HCT116 (cell line): Measurements from ENCODE around the gene GRM8. TPM values are rescaled to one million over a fixed set of nuclear protein-coding genes. Genes with fewer than 3 reads are reported as not detected.

Source experiments
- ATAC-seq: fragments of 200-7000 bp; cut with Tn5 transposase; 2 replicates; pipeline ENCODE4 v1.9.1; 2020; ENCODE audit warnings: mild to moderate bottlenecking, moderate library complexity
- BruUV-seq: library from RNA; stranded (reverse); fragments of 400-500 nt; replicated peaks from 2 replicates; lab custom pipeline; 2021; lab: Mats Ljungman, UMichigan
- CTCF ChIA-PET: fragments of 300-600 bp; sonication (Branson Sonifier 250); formaldehyde crosslinking; loops from one replicate; lab custom pipeline; 2021; ENCODE audit warnings: antibody characterized with exemption; lab: Charles Lee
- POLR2A ChIA-PET: fragments of 300-600, 350-600 bp; sonication (Branson Sonifier 250); formaldehyde crosslinking; loops from one replicate; lab custom pipeline; 2021; ENCODE audit warnings: antibody characterized with exemption; lab: Charles Lee
- RAD21 ChIA-PET, 2 experiments: fragments of 300-600 bp; sonication (Branson Sonifier 250); formaldehyde crosslinking; loops; one replicate each; lab custom pipeline; 2023; ENCODE audit warnings: low total read pairs in 2 of 2; ENCODE audit not compliant: uncharacterized antibody in 2 of 2, unreplicated experiment in 2 of 2, low non-redundant PET in 1 of 2; lab: Charles Lee
- DNase-seq: peaks from one replicate; pipeline ENCODE4 v3.0.0-alpha.2; 2010; ENCODE audit warnings: low read depth, low spot score
- H2AFZ ChIP-seq: fragments of 200-600 bp; shearing (Covaris generic), sonication (generic); 2 replicates; pipeline ENCODE4 v1.6.1; 2017; ENCODE audit warnings: low read depth, mixed run types, mixed read lengths, antibody characterized with exemption, low read length; ENCODE audit not compliant: poor library complexity, severe bottlenecking
- H3K27ac ChIP-seq: 2 replicates; pipeline ENCODE4 v1.5.1; 2012; ENCODE audit warnings: low read depth, low read length
- H3K27me3 ChIP-seq: fragments of 200-600 bp; sonication (generic); 2 replicates; pipeline ENCODE4 v1.6.1; 2016; ENCODE audit warnings: mixed run types, low read length, mixed read lengths; ENCODE audit not compliant: insufficient read depth
- H3K36me3 ChIP-seq, 2 experiments: fragments of 200-500 bp in 1 of 2; fragments of 200-600 bp in 1 of 2; sonication (Bioruptor generic) in 1 of 2; sonication (generic) in 1 of 2; 2 replicates each; pipeline versions ENCODE4 v1.5.1 to v1.6.1; 2014 to 2016; ENCODE audit warnings: low read length in 2 of 2, inconsistent platforms in 1 of 2, mixed read lengths in 1 of 2, mixed run types in 1 of 2; ENCODE audit not compliant: insufficient read depth in 2 of 2, control insufficient read depth in 1 of 2
- H3K4me1 ChIP-seq, 2 experiments: fragments of 200-600 bp in 1 of 2; sonication (generic) in 1 of 2; 2 replicates each; pipeline versions ENCODE4 v1.5.1 to v1.6.1; 2012 to 2017; ENCODE audit warnings: low read length in 2 of 2, inconsistent platforms in 1 of 2, mild to moderate bottlenecking in 1 of 2, mixed read lengths in 1 of 2, mixed run types in 1 of 2, moderate library complexity in 1 of 2; ENCODE audit not compliant: insufficient read depth in 2 of 2, control insufficient read depth in 1 of 2
- H3K4me2 ChIP-seq: fragments of 200-600 bp; sonication (generic); 2 replicates; pipeline ENCODE4 v1.6.1; 2017; ENCODE audit warnings: mixed run types, low read length, mixed read lengths
- H3K4me3 ChIP-seq, 2 experiments: fragments of 200-600 bp in 1 of 2; sonication (generic) in 1 of 2; replicated peaks in 1 of 2; 2 replicates each; pipeline ENCODE4 v1.5.1; 2011 to 2016; ENCODE audit warnings: low read length in 2 of 2, control low read depth in 1 of 2, low read depth in 1 of 2, mild to moderate bottlenecking in 1 of 2, mixed read lengths in 1 of 2, mixed run types in 1 of 2
- H3K79me2 ChIP-seq: fragments of 200-600 bp; sonication (generic); 2 replicates; pipeline ENCODE4 v1.6.1; 2017; ENCODE audit warnings: mild to moderate bottlenecking, mixed run types, low read length, moderate library complexity, mixed read lengths; ENCODE audit not compliant: insufficient read depth
- H3K9ac ChIP-seq: fragments of 200-600 bp; sonication (generic); 2 replicates; pipeline ENCODE4 v1.6.1; 2016; ENCODE audit warnings: low read length, mixed read lengths
- H3K9me2 ChIP-seq: fragments of 200-600 bp; sonication (generic), shearing (Covaris generic); 2 replicates; pipeline ENCODE4 v1.6.1; 2017; ENCODE audit warnings: mixed run types, mild to moderate bottlenecking, moderate library complexity; ENCODE audit not compliant: insufficient read depth
- H3K9me3 ChIP-seq, 2 experiments: fragments of 200-500 bp in 1 of 2; fragments of 200-600 bp in 1 of 2; sonication (Bioruptor generic) in 1 of 2; sonication (generic) in 1 of 2; 2 replicates each; pipeline ENCODE4 v1.6.1; 2014 to 2017; ENCODE audit warnings: low read length in 2 of 2, mixed read lengths in 2 of 2, inconsistent platforms in 1 of 2, low read depth in 1 of 2, mild to moderate bottlenecking in 1 of 2, mixed run types in 1 of 2, moderate library complexity in 1 of 2; ENCODE audit not compliant: control insufficient read depth in 1 of 2, insufficient read depth in 1 of 2
- H4K20me1 ChIP-seq: fragments of 200-600 bp; sonication (generic), shearing (Covaris generic); 2 replicates; pipeline ENCODE4 v1.6.1; 2017; ENCODE audit warnings: mixed run types, mild to moderate bottlenecking, moderate library complexity; ENCODE audit not compliant: insufficient read depth
- CBX3 ChIP-seq: IDR thresholded peaks from 2 replicates; pipeline ENCODE4 v1.6.1; 2012; ENCODE audit warnings: low read depth
- CEBPB ChIP-seq: IDR thresholded peaks from 2 replicates; pipeline ENCODE4 v1.6.1; 2012; ENCODE audit warnings: low read depth
- ELF1 ChIP-seq: IDR thresholded peaks from 2 replicates; pipeline ENCODE4 v1.6.1; 2012; ENCODE audit warnings: low read depth, borderline replicate concordance
- EZH2 ChIP-seq: fragments of 200-600 bp; sonication (generic); IDR thresholded peaks from 2 replicates; pipeline ENCODE4 v1.6.1; 2017; ENCODE audit warnings: antibody characterized with exemption, mixed run types
- EZH2phosphoT487 ChIP-seq: fragments of 200-600 bp; IDR thresholded peaks from 2 replicates; pipeline ENCODE4 v1.6.1; 2018; ENCODE audit warnings: antibody characterized with exemption, borderline replicate concordance
- JUND ChIP-seq: IDR thresholded peaks from 2 replicates; pipeline ENCODE4 v1.6.1; 2012
- POLR2A ChIP-seq: IDR thresholded peaks from 2 replicates; pipeline ENCODE4 v1.7.0; 2011; ENCODE audit warnings: borderline replicate concordance; ENCODE audit not compliant: insufficient read depth, insufficient read length; ENCODE audit errors: extremely low read depth
- POLR2AphosphoS5 ChIP-seq: IDR thresholded peaks from 2 replicates; pipeline ENCODE4 v1.6.1; 2011; ENCODE audit warnings: mild to moderate bottlenecking, low read depth, low read length, moderate library complexity
- RAD21 ChIP-seq: IDR thresholded peaks from 2 replicates; pipeline ENCODE4 v1.6.1; 2012; ENCODE audit warnings: low read depth, mild to moderate bottlenecking
- SIN3A ChIP-seq: IDR thresholded peaks from 2 replicates; pipeline ENCODE4 v1.6.1; 2012; ENCODE audit warnings: low read depth
- SP1 ChIP-seq: IDR thresholded peaks from 2 replicates; pipeline ENCODE4 v1.6.1; 2012; ENCODE audit warnings: low read depth
- SRF ChIP-seq: IDR thresholded peaks from 2 replicates; pipeline ENCODE4 v1.6.1; 2012; ENCODE audit warnings: low read depth
- TCF7L2 ChIP-seq: IDR thresholded peaks from 2 replicates; pipeline ENCODE4 v1.7.0; 2011; ENCODE audit warnings: borderline replicate concordance, inconsistent platforms; ENCODE audit not compliant: insufficient read depth, insufficient read length; ENCODE audit errors: extremely low read depth
- YY1 ChIP-seq: IDR thresholded peaks from 2 replicates; pipeline ENCODE4 v1.6.1; 2011; ENCODE audit warnings: low read length, low read depth, moderate library complexity, mild to moderate bottlenecking; ENCODE audit not compliant: insufficient replicate concordance; ENCODE audit errors: extremely low read depth
- ZFX ChIP-seq: fragments of 450-650 bp; IDR thresholded peaks from 2 replicates; pipeline ENCODE4 v1.6.1; 2017
- ZNF274 ChIP-seq: fragments of 200-500 bp; sonication (Bioruptor generic); IDR thresholded peaks from 2 replicates; pipeline ENCODE4 v1.6.1; 2014; ENCODE audit warnings: mild to moderate bottlenecking, low read depth, low read length, inconsistent platforms
- intact Hi-C: fragments of 100-400 bp; cut with micrococcal nuclease; formaldehyde crosslinking; loops from 2 replicates; pipeline ENCODE4 v1.10.0; 2022
- total RNA-seq: library from RNA; stranded (reverse); gene quantifications from one replicate; pipeline ENCODE4 v1.2.1, GENCODE V29; 2021; ENCODE audit not compliant: unreplicated experiment
- TF ChIP-seq, protein P1 (sequence below): IDR thresholded peaks from 2 replicates; pipeline ENCODE4 v1.6.1; 2011; ENCODE audit warnings: mild to moderate bottlenecking, low read length, moderate library complexity; ENCODE audit not compliant: insufficient replicate concordance; ENCODE audit errors: extremely low read depth
- TF ChIP-seq, protein P2 (sequence below): IDR thresholded peaks from 2 replicates; pipeline ENCODE4 v1.6.1; 2012

GRM8 gene
- total RNA-seq, 1 experiment from 2014 or later, result 0.05 TPM

DNA sequence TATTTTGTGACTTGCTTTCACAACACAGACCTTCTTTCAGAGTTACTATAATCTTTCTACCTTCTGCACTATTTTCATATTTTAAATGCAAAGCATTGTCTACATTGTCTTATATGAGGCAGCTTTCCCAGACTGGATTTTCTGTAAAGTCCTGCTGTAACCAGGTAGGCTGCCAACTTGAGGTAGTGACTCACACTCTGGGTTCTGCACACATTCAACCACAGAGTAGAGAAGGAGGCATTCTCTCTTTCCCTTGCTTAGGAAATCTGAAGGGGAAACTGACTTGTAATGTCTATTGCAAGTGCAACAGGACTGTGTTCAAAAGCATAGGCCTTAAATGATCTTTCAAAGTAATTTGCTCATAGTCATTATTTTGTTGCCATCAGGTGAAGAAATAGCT lies 461.4 kb downstream of the GRM8 start:
- POLR2A ChIA-PET, result no interaction called here
- intact Hi-C loops, result no loop called here
- Histone ChIP-seq H3K9ac (no peak overlapping the region), H4K20me1 (no peaks in the 10 kb centered on the region), H2AFZ (no peak overlapping the region), H3K36me3 (no peaks in the 10 kb centered on the region), H3K79me2 (no peaks in the 10 kb centered on the region), H3K4me2 (no peak overlapping the region), H3K9me2 (no peaks in the 10 kb centered on the region), H3K4me3 (no peak overlapping the region), H3K4me1 (no peaks in the 10 kb centered on the region), H3K27me3 (no peaks in the 10 kb centered on the region), H3K27ac (no peak overlapping the region), H3K9me3 (no peaks in the 10 kb centered on the region)
- RAD21 ChIA-PET, result no interaction called here
- ATAC-seq (no peak), DNase-seq (no peak)
- CTCF ChIA-PET, result no interaction called here
- BruUV-seq, result no TSS peak
- TF ChIP-seq JUND (no peak), EZH2phosphoT487 (no peak), SP1 (no peak), CBX3 (no peak), ZFX (no peak), ELF1 (no peak), EZH2 (no peak), POLR2AphosphoS5 (no peak), POLR2A (no peak), TCF7L2 (no peak), CEBPB (no peak), RAD21 (no peak), SIN3A (no peak), SRF (no peak), YY1 (no peak), ZNF274 (no peak)
- TF ChIP-seq, protein P1, sequence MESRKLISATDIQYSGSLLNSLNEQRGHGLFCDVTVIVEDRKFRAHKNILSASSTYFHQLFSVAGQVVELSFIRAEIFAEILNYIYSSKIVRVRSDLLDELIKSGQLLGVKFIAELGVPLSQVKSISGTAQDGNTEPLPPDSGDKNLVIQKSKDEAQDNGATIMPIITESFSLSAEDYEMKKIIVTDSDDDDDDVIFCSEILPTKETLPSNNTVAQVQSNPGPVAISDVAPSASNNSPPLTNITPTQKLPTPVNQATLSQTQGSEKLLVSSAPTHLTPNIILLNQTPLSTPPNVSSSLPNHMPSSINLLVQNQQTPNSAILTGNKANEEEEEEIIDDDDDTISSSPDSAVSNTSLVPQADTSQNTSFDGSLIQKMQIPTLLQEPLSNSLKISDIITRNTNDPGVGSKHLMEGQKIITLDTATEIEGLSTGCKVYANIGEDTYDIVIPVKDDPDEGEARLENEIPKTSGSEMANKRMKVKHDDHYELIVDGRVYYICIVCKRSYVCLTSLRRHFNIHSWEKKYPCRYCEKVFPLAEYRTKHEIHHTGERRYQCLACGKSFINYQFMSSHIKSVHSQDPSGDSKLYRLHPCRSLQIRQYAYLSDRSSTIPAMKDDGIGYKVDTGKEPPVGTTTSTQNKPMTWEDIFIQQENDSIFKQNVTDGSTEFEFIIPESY, result no peak
- TF ChIP-seq, protein P2, sequence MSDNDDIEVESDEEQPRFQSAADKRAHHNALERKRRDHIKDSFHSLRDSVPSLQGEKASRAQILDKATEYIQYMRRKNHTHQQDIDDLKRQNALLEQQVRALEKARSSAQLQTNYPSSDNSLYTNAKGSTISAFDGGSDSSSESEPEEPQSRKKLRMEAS, result no peak
